Fibroblast of lung (primary cell): ENCODE measurements around the gene MBD1.

Experiments used
- EZH2 ChIP-seq: IDR thresholded peaks from 2 replicates; pipeline ENCODE4 v1.5.1; 2012; ENCODE audit warnings: low read length, control low read depth, mild to moderate bottlenecking; ENCODE audit errors: missing control alignments
- TF ChIP-seq, protein P1 (sequence below), 2 donors: IDR thresholded peaks in 1 of 2; conservative IDR thresholded peaks in 1 of 2; 1 replicate in 1 of 2; 2 replicates in 1 of 2; pipeline ENCODE4 v1.5.1; 2011 to 2012; ENCODE audit warnings: low read length in 2 of 2, control low read depth in 1 of 2, inconsistent platforms in 1 of 2, low read depth in 1 of 2, mild to moderate bottlenecking in 1 of 2

DNA sequence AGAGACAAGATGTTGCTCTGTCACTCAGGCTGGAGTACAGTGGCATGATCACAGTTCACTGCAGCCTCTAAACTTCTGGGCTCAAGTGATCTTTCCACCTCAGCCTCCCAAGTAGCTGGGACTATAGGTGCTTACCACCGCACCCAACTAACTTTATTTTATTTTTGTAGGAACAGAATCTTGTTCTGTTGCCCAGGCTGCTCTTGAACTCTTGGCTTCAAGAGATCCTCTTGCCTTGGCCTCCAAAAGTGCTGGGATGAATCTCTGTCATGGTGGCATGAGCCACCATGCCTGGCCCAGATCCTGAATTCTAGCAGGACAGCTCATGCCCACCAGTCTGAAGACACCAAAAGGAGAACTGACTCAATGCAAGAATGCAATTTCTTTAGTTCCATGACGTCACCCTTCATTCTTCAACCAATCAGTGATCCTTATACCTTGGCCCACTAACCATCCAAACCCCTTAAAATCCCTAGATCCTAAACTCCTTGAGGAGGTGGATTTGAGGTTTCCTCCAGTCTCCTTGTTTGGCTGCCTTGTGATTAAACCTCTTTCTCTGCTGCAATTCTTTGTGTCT is 31.8 kb upstream of the MBD1 start:
- TF ChIP-seq, protein P1, sequence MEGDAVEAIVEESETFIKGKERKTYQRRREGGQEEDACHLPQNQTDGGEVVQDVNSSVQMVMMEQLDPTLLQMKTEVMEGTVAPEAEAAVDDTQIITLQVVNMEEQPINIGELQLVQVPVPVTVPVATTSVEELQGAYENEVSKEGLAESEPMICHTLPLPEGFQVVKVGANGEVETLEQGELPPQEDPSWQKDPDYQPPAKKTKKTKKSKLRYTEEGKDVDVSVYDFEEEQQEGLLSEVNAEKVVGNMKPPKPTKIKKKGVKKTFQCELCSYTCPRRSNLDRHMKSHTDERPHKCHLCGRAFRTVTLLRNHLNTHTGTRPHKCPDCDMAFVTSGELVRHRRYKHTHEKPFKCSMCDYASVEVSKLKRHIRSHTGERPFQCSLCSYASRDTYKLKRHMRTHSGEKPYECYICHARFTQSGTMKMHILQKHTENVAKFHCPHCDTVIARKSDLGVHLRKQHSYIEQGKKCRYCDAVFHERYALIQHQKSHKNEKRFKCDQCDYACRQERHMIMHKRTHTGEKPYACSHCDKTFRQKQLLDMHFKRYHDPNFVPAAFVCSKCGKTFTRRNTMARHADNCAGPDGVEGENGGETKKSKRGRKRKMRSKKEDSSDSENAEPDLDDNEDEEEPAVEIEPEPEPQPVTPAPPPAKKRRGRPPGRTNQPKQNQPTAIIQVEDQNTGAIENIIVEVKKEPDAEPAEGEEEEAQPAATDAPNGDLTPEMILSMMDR (conservative IDR thresholded peaks at IDR 0.05 in 1 of 2, IDR thresholded peaks at IDR 0.05 in 1 of 2; ENCODE audit: low read depth in 1 of 2, low read length in 2 of 2), result no peak
- no peak for TF ChIP-seq EZH2
